GM13976 (cell line): ENCODE data around the gene ROMO1.
"Not testable (repeated sequence)": the region's sequence is repeated elsewhere in the genome, so short reads cannot be mapped to it uniquely, and the experiment has no call there.

Experiments used
- DNase-seq: peaks from one replicate; pipeline ENCODE4 v3.0.0; 2012; ENCODE audit warnings: low spot score
- in situ Hi-C: fragments of 300-500 bp; cut with MboI; formaldehyde crosslinking; loops from one replicate; pipeline ENCODE4 v1.12.0; 2022; ENCODE audit warnings: low sequenced_read_pairs, mixed read lengths, inconsistent platforms; ENCODE audit not compliant: unreplicated experiment
- TF ChIP-seq, protein P1 (sequence below): IDR thresholded peaks from 2 replicates; pipeline ENCODE4 v1.5.1; 2012; ENCODE audit warnings: borderline replicate concordance, mild to moderate bottlenecking; ENCODE audit not compliant: insufficient read depth; ENCODE audit errors: extremely low read depth, missing control alignments, control extremely low read depth

Gene ROMO1

DNA sequence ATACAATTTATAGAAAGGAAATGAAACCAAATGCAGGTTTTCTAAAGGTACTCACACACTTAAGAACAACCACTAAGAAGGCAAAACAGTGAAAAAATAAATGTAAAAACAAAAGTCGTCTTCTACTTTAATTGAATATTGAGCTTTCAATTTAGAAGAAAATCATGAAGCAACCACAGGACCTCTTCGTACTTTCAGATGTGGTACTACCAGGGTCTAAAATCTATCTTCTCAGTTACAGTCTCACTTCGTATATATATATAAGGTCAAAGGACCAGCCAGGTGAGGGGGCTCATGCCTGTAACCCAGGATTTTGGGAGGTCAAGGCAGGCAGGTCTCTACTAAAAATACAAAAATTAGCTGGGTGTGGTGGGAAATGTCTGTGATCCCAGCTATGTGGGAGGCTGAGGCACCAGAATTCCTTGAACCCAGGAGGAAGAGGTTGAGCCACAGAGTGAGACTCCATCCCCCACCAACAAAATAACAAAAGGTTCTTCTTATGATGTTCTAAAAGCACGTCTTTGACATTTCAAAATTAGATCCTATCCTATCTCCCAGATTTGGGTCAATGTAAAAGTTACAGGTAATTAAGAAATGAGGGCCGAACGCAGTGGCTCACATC is 12.5 kb downstream of the ROMO1 start:
- TF ChIP-seq, protein P1, sequence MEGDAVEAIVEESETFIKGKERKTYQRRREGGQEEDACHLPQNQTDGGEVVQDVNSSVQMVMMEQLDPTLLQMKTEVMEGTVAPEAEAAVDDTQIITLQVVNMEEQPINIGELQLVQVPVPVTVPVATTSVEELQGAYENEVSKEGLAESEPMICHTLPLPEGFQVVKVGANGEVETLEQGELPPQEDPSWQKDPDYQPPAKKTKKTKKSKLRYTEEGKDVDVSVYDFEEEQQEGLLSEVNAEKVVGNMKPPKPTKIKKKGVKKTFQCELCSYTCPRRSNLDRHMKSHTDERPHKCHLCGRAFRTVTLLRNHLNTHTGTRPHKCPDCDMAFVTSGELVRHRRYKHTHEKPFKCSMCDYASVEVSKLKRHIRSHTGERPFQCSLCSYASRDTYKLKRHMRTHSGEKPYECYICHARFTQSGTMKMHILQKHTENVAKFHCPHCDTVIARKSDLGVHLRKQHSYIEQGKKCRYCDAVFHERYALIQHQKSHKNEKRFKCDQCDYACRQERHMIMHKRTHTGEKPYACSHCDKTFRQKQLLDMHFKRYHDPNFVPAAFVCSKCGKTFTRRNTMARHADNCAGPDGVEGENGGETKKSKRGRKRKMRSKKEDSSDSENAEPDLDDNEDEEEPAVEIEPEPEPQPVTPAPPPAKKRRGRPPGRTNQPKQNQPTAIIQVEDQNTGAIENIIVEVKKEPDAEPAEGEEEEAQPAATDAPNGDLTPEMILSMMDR, result no peak
- in situ Hi-C loops, result no loop called here
- DNase-seq, result no peak

DNA sequence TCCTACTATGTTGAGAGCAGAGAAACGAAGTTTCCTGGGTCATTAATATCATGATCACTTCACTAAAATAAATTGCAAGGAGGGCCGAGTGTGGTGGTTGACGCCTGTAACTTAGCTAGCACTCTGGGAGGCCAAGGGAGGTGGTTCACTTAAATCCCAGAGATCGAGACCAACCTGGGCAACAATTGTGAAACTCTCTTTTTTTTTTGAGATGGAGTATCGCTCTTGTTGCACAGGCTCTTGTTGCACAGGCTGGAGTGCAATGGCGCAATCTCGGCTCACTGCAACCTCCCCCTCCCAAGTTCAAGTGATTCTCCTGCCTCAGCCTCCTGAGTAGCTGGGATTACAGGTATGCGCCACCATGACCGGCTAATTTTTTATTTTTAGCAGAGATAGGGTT is 13.9 kb downstream of the ROMO1 start:
- in situ Hi-C loops, DNase-seq: not testable (repeated sequence)

DNA sequence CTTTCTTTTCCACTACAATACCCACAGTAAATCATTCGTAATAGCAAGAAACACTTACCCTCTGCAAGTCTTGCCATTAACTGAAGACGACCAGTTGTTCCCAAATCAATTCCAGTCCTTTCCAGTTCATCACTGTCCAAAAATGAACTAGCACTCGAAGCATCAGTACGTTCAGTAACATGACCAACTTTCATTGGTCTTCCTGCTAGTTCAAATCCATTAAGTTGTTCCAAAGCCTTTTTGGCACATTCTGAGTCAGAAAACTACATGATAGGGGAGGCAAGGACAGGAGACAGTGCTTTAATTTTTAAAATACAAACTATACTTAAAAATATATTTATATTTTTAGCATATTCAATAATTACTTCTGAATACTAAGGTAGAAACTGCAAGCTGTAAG is 14.9 kb downstream of the ROMO1 start:
- DNase-seq, result no peak
- in situ Hi-C loops, result no loop called here
- TF ChIP-seq, protein P1, result no peak

DNA sequence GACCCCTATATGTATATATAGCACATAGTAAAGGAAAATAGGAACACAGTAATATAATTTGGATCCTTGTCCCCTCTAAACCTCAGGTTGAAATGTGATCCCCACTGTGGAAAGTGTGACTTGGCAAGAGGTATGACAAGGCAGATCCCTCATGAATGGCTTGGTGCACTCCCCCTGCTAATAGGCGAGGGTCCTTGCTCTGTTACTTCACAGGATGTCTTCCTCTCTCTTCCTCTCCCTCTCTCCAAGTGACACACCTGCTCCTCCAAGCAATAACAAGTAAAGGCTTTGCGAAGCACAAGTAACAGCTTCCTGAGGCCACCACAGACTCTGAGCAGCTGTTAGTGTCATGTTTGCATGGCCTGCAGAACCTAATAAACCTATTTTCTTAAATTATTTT is 16.4 kb downstream of the ROMO1 start:
- TF ChIP-seq, protein P1, result no peak
- in situ Hi-C loops, result no loop called here
- DNase-seq, result no peak

DNA sequence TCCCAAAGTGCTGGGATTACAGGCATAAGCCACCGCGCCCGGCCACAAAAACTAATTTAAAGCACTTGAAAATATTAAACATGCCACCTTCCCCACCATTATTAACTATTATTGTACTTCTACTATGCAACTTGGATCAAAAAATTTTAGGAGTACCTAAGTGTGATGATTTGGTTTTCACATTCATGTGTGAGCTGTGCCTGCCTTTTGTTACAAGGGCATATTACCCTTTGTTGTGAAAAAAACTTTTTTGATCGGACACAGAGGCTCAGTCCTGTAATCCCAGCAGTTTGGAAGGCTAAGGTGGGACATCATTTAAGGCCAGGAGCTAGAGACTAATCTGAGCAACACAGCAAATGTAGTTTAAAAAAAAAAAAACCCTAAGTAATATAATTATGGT is 17.1 kb downstream of the ROMO1 start:
- no peak for DNase-seq
- TF ChIP-seq, protein P1, result no peak
- in situ Hi-C loops, result no loop called here

DNA sequence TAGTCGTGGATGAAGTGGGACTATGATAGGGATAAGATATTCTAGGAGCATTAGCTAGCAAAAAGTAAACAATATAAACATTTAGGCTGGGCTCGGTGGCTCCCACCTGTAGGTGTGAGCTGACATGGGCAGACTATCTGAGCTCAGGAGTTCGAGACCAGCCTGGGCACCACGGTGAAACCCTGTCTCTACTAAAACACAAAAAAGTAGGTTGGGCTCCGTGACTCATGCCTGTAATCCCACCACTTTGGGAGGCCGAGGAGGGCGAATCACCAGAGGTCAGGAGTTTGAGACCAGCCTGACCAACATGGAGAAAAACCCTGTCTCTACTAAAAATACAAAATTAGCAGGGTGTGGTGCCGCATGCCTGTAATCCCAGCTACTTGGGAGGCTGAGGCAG is 19.1 kb downstream of the ROMO1 start:
- in situ Hi-C loops, result not testable (repeated sequence)

DNA sequence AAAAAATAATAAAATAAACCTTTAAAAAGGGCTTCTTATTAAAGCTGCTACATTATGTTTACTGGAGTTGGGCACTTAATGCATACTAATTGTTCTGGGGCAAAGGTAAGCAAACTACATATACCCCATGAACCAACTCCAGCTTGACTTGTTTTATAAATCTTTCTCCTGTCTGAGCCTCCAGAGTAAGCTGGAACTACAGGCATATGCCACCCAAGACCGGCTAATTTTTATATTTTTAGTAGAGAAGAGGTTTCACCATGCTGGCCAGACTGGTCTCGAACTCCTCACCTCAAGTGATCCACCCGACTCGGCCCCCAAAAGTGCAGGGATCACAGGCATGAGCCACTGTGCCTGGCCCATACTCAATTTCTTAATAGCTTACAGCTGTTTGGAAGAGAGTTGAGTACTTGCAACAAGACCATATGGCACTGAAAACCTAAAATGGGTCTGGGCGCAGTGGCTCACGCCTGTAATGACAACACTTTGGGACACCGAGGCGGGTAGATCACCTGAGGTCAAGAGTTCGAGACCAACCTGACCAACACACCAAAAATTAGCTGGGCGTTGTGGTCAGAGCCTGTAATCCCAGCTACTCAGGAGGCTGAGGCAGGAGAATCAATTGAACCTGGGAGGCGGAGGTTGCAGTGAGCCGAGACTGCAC is 19.9 kb downstream of the ROMO1 start:
- TF ChIP-seq, protein P1, result no peak
- in situ Hi-C loops, result no loop called here
- DNase-seq, result no peak

More for the DNA sequence above, 19.1 kb downstream of the ROMO1 start:
- not testable (repeated sequence) for DNase-seq
